ENCODE data around the gene LRP1B. TPM values are rescaled to one million over a fixed set of nuclear protein-coding genes. Genes with fewer than 3 reads are reported as not detected.

Gene LRP1B
- total and polyA plus RNA-seq, 2 donors (not counting 1 experiment from before 2014, with no cell fraction given), result not detected

GRCh38 chr2:141871913-141872634, 258.7 kb downstream of the LRP1B start:
- H3K27me3 ChIP-seq (replicated peaks in 1 of 4; ENCODE audit: control extremely low read depth in 1 of 4, control insufficient read depth in 3 of 4, insufficient read depth in 4 of 4, low read length in 3 of 4), result no peaks in the 10 kb centered on the region
- WGBS (ENCODE audit: insufficient coverage), result 60% methylated on average over 1 of the region's 3 CpGs
- H3K27ac ChIP-seq (ENCODE audit: low read length in 2 of 2), result no peak overlapping the region
- no peaks in the 10 kb centered on the region for H3K79me2 ChIP-seq (ENCODE audit: control insufficient read depth, insufficient read depth, low read length)
- ATAC-seq (ENCODE audit: low read depth) (no peak), DNase-seq (no peak)
- Mint-ChIP-seq H3K9me3 (ENCODE audit: insufficient read depth) (no peaks in the 10 kb centered on the region), H3K27ac (no peak overlapping the region), H3K4me3 (no peak overlapping the region), H3K27me3 (no peaks in the 10 kb centered on the region), H3K4me1 (no peaks in the 10 kb centered on the region)
- ChIA-PET CTCF (no interaction called here), POLR2A (no interaction called here)
- no peaks in the 10 kb centered on the region for H3K9me3 ChIP-seq (ENCODE audit: control extremely low read depth in 1 of 3, control insufficient read depth in 2 of 3, insufficient read depth in 1 of 3, low read length in 2 of 3)
- intact Hi-C loops (cut with micrococcal nuclease), result no loop called here
- no peaks in the 10 kb centered on the region for H3K36me3 ChIP-seq (replicated peaks in 1 of 2; ENCODE audit: control extremely low read depth in 1 of 2, control insufficient read depth in 1 of 2, extremely low read depth in 1 of 2, insufficient read depth in 2 of 2, low read length in 1 of 2)
- no peaks in the 10 kb centered on the region for H3K4me1 ChIP-seq (ENCODE audit: control insufficient read depth in 2 of 2, insufficient read depth in 2 of 2, low read length in 2 of 2)
- no peak overlapping the region for H3K4me2 ChIP-seq (replicated peaks; ENCODE audit: low read depth, low read length, poor library complexity, severe bottlenecking)
- TF ChIP-seq CTCF (IDR thresholded peaks at IDR 0.05) (no peak), EZH2 (IDR thresholded peaks at IDR 0.05; ENCODE audit: borderline replicate concordance, insufficient read depth, low read depth, low read length, poor library complexity, severe bottlenecking) (no peak)
- no peaks in the 10 kb centered on the region for H4K20me1 ChIP-seq (ENCODE audit: control insufficient read depth, insufficient read depth, low read length, poor library complexity, severe bottlenecking)
- H2AFZ ChIP-seq (ENCODE audit: insufficient read depth, low read depth, low read length, poor library complexity, severe bottlenecking), result no peak overlapping the region
- no peak overlapping the region for H3K4me3 ChIP-seq (ENCODE audit: control extremely low read depth in 1 of 5, extremely low read depth in 1 of 5, insufficient read depth in 1 of 5, low read depth in 2 of 5, low read length in 4 of 5)
- H3K9ac ChIP-seq (ENCODE audit: low read length), result no peak overlapping the region

DNA sequence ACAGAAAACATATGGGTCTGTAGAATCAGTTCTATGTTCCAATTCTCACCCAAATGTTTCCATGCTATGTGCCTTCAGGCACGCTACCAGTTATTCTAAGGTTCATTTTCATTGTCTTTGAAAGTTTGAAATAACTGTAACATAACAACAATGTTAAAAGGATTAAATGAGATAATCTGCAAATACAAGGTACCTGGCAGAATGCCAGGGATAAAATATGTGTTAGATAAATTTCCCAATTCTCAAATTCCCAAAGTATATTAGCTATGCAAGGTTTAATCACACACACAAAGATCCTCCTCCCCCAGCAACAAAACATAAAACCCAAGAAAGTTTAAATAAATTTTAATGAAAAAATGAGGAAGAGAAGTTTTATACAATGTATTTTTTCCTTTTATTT, 261.2 kb downstream of the LRP1B start:
- H3K4me1 ChIP-seq (ENCODE audit: control insufficient read depth in 2 of 2, insufficient read depth in 2 of 2, low read length in 2 of 2), result no peaks in the 10 kb centered on the region
- H3K27me3 Mint-ChIP-seq, result no peaks in the 10 kb centered on the region
- TF ChIP-seq CTCF (IDR thresholded peaks at IDR 0.05) (no peak), EZH2 (IDR thresholded peaks at IDR 0.05; ENCODE audit: borderline replicate concordance, insufficient read depth, low read depth, low read length, poor library complexity, severe bottlenecking) (no peak)
- H4K20me1 ChIP-seq (ENCODE audit: control insufficient read depth, insufficient read depth, low read length, poor library complexity, severe bottlenecking), result no peaks in the 10 kb centered on the region
- DNase-seq, result no peak
- H3K9me3 ChIP-seq (ENCODE audit: control extremely low read depth in 1 of 3, control insufficient read depth in 2 of 3, insufficient read depth in 1 of 3, low read length in 2 of 3), result no peaks in the 10 kb centered on the region
- H3K4me2 ChIP-seq (replicated peaks; ENCODE audit: low read depth, low read length, poor library complexity, severe bottlenecking), result no peak overlapping the region
- H3K4me3 Mint-ChIP-seq, result no peak overlapping the region
- no peaks in the 10 kb centered on the region for H3K27me3 ChIP-seq (replicated peaks in 1 of 4; ENCODE audit: control extremely low read depth in 1 of 4, control insufficient read depth in 3 of 4, insufficient read depth in 4 of 4, low read length in 3 of 4)
- H3K4me3 ChIP-seq (ENCODE audit: control extremely low read depth in 1 of 5, extremely low read depth in 1 of 5, insufficient read depth in 1 of 5, low read depth in 2 of 5, low read length in 4 of 5), result no peak overlapping the region
- no peak overlapping the region for H3K9ac ChIP-seq (ENCODE audit: low read length)
- no CpG with 5 or more reads among the region's 1 CpG for WGBS (ENCODE audit: insufficient coverage)
- no peak for ATAC-seq (ENCODE audit: low read depth)
- H3K4me1 Mint-ChIP-seq, result no peaks in the 10 kb centered on the region
- H3K27ac Mint-ChIP-seq, result no peak overlapping the region
- no peaks in the 10 kb centered on the region for H3K9me3 Mint-ChIP-seq (ENCODE audit: insufficient read depth)
- intact Hi-C loops (cut with micrococcal nuclease), result no loop called here
- H2AFZ ChIP-seq (ENCODE audit: insufficient read depth, low read depth, low read length, poor library complexity, severe bottlenecking), result no peak overlapping the region
- CTCF ChIA-PET, result no interaction called here
- no peak overlapping the region for H3K27ac ChIP-seq (ENCODE audit: low read length in 2 of 2)
- no peaks in the 10 kb centered on the region for H3K36me3 ChIP-seq (replicated peaks in 1 of 2; ENCODE audit: control extremely low read depth in 1 of 2, control insufficient read depth in 1 of 2, extremely low read depth in 1 of 2, insufficient read depth in 2 of 2, low read length in 1 of 2)
- no peaks in the 10 kb centered on the region for H3K79me2 ChIP-seq (ENCODE audit: control insufficient read depth, insufficient read depth, low read length)
- POLR2A ChIA-PET, result no interaction called here
